Bronchial epithelial cell (primary cell): ENCODE data around the gene SYNGR4. TPM values are rescaled to one million over a fixed set of nuclear protein-coding genes. Genes with fewer than 3 reads are reported as not detected.

Source experiments
- DNase-seq: peaks from one replicate; pipeline ENCODE4 v3.0.0-alpha.2; 2010; ENCODE audit warnings: low read depth
- FAIRE-seq: peaks from 2 replicates; lab custom pipeline; 2011; peaks lifted over from hg19 to GRCh38; lab: Jason Lieb, UNC
- H3K27me3 ChIP-seq: 2 replicates; pipeline ENCODE4 v1.5.1; 2011; ENCODE audit warnings: low read length; ENCODE audit not compliant: control insufficient read depth, insufficient read depth
- H3K36me3 ChIP-seq: 2 replicates; pipeline ENCODE4 v1.5.1; 2011; ENCODE audit warnings: low read length; ENCODE audit not compliant: control insufficient read depth, insufficient read depth
- H3K4me3 ChIP-seq: 2 replicates; pipeline ENCODE4 v1.5.1; 2011; ENCODE audit warnings: mild to moderate bottlenecking, low read depth, low read length, control low read depth
- CTCF ChIP-seq: IDR thresholded peaks from 2 replicates; pipeline ENCODE4 v1.5.1; 2011; ENCODE audit warnings: mild to moderate bottlenecking, moderate library complexity, low read length, control low read depth, inconsistent platforms; ENCODE audit not compliant: insufficient read depth, severe bottlenecking
- total RNA-seq: library from RNA; depleted of rRNA; stranded (reverse); fragments of >200 nt; gene quantifications from 2 replicates; pipeline ENCODE4 v1.2.1, GENCODE V29; 2014

Gene SYNGR4
- total RNA-seq, 1 donor from 2014 or later = not detected

- no peak for FAIRE-seq
Measured at GRCh38 chr19:48372904-48373303, 8.7 kb downstream of the SYNGR4 start.

GRCh38 chr19:48373567-48373966 lies 9.4 kb downstream of the SYNGR4 start:
- TF ChIP-seq CTCF = no peak
- H3K36me3 ChIP-seq = no peaks in the 10 kb centered on the region
- no peak overlapping the region for H3K4me3 ChIP-seq
- DNase-seq (no peak), FAIRE-seq (no peak)
- H3K27me3 ChIP-seq = no peaks in the 10 kb centered on the region

More at GRCh38 chr19:48372904-48373303, 8.7 kb downstream of the SYNGR4 start:
- H3K36me3 ChIP-seq = no peaks in the 10 kb centered on the region
- peak; percentile 47 for DNase-seq
- H3K4me3 ChIP-seq = no peak overlapping the region
- H3K27me3 ChIP-seq = no peaks in the 10 kb centered on the region
- no peak for TF ChIP-seq CTCF

- DNase-seq (no peak), FAIRE-seq (no peak)
- Histone ChIP-seq H3K4me3 (no peak overlapping the region), H3K36me3 (peaks cover 4% of the 10 kb centered on the region), H3K27me3 (no peaks in the 10 kb centered on the region)
- TF ChIP-seq CTCF = no peak
Measured at GRCh38 chr19:48378194-48378570, 14.0 kb downstream of the SYNGR4 start.

- Histone ChIP-seq H3K4me3 (no peak overlapping the region), H3K36me3 (peaks cover 8% of the 10 kb centered on the region), H3K27me3 (no peaks in the 10 kb centered on the region)
- TF ChIP-seq CTCF = no peak
- DNase-seq (no peak), FAIRE-seq (no peak)
Measured at GRCh38 chr19:48379058-48379457, 14.9 kb downstream of the SYNGR4 start.

- no peaks in the 10 kb centered on the region for H3K27me3 ChIP-seq
- H3K4me3 ChIP-seq = no peak overlapping the region
- FAIRE-seq (no peak), DNase-seq (no peak)
- peaks cover 18% of the 10 kb centered on the region for H3K36me3 ChIP-seq
- no peak for TF ChIP-seq CTCF
Measured at GRCh38 chr19:48381178-48381950, 17.2 kb downstream of the SYNGR4 start.
